Loucy (cell line): ENCODE measurements around the gene ACTL7B.

Source experiments
- EZH2phosphoT487 ChIP-seq: fragments of 200-600 bp; IDR thresholded peaks from 2 replicates; pipeline ENCODE4 v1.6.1; 2018; ENCODE audit warnings: antibody characterized with exemption, mild to moderate bottlenecking, moderate library complexity, borderline replicate concordance
- TF ChIP-seq, protein P1 (sequence below): fragments of 200-600 bp; sonication (generic); conservative IDR thresholded peaks from 2 replicates; pipeline ENCODE4 v1.5.1; 2014; ENCODE audit warnings: mild to moderate bottlenecking, antibody characterized with exemption, low read length

GRCh38 chr9:108842610-108843295 is 13.0 kb downstream of the ACTL7B start:
- TF ChIP-seq, protein P1, sequence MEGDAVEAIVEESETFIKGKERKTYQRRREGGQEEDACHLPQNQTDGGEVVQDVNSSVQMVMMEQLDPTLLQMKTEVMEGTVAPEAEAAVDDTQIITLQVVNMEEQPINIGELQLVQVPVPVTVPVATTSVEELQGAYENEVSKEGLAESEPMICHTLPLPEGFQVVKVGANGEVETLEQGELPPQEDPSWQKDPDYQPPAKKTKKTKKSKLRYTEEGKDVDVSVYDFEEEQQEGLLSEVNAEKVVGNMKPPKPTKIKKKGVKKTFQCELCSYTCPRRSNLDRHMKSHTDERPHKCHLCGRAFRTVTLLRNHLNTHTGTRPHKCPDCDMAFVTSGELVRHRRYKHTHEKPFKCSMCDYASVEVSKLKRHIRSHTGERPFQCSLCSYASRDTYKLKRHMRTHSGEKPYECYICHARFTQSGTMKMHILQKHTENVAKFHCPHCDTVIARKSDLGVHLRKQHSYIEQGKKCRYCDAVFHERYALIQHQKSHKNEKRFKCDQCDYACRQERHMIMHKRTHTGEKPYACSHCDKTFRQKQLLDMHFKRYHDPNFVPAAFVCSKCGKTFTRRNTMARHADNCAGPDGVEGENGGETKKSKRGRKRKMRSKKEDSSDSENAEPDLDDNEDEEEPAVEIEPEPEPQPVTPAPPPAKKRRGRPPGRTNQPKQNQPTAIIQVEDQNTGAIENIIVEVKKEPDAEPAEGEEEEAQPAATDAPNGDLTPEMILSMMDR, result no peak
- TF ChIP-seq EZH2phosphoT487, result no peak
